Peyer's patch (tissue), 4 donors: Measurements from ENCODE around the gene RILPL2.
"Not testable (repeated sequence)": the region's sequence is repeated elsewhere in the genome, so short reads cannot be mapped to it uniquely, and the experiment has no call there.

Source experiments
- CTCF ChIP-seq, 6 experiments: fragments of 450-650 bp in 4 of 6; fragments of 200-600 bp in 2 of 6; sonication (generic) in 1 of 6; IDR thresholded peaks; one replicate each; pipeline ENCODE4 v1.5.1; 2017 to 2019; ENCODE audit warnings: antibody characterized with exemption in 6 of 6, mild to moderate bottlenecking in 3 of 6, moderate library complexity in 1 of 6
- POLR2A ChIP-seq, 2 donors: fragments of 450-650 bp; IDR thresholded peaks; one replicate each; pipeline ENCODE4 v1.5.1; 2017; ENCODE audit warnings: antibody characterized with exemption in 2 of 2, mild to moderate bottlenecking in 2 of 2, moderate library complexity in 2 of 2

- TF ChIP-seq CTCF, POLR2A (IDR thresholded peaks at IDR 0.05): not testable (repeated sequence)
These were observed 27.0 kb downstream of the RILPL2 start for GRCh38 chr12:123409284-123410040.
